Loucy (cell line): ENCODE measurements around the gene NETO2.

Experiments
- H2AFZ ChIP-seq: fragments of 200-600 bp; sonication (generic); 2 replicates; pipeline ENCODE4 v1.6.0; 2016; ENCODE audit warnings: antibody characterized with exemption, mild to moderate bottlenecking, low read length, moderate library complexity
- H3F3A ChIP-seq: fragments of 200-600 bp; 2 replicates; pipeline ENCODE4 v1.6.0; 2016; ENCODE audit warnings: antibody characterized with exemption, low read depth, mild to moderate bottlenecking
- H3K27me3 ChIP-seq: fragments of 200-600 bp; sonication (generic); 2 replicates; pipeline ENCODE4 v1.6.1; 2014; ENCODE audit warnings: low read length, mild to moderate bottlenecking; ENCODE audit not compliant: insufficient read depth, poor library complexity, severe bottlenecking
- H3K36me3 ChIP-seq: fragments of 200-600 bp; sonication (generic); 2 replicates; pipeline ENCODE4 v1.6.1; 2016; ENCODE audit warnings: low read length; ENCODE audit not compliant: insufficient read depth
- H3K4me1 ChIP-seq: fragments of 200-600 bp; sonication (generic); 2 replicates; pipeline ENCODE4 v1.5.1; 2014; ENCODE audit warnings: low read length, mild to moderate bottlenecking; ENCODE audit not compliant: insufficient read depth, poor library complexity, severe bottlenecking
- H3K4me2 ChIP-seq: fragments of 200-600 bp; sonication (generic); 2 replicates; pipeline ENCODE4 v1.6.0; 2014; ENCODE audit warnings: antibody characterized with exemption, low read length, low read depth, mild to moderate bottlenecking; ENCODE audit not compliant: poor library complexity, severe bottlenecking
- H3K4me3 ChIP-seq: fragments of 200-600 bp; sonication (generic); 2 replicates; pipeline ENCODE4 v1.5.1; 2014; ENCODE audit warnings: low read length, mild to moderate bottlenecking, mixed read lengths; ENCODE audit not compliant: poor library complexity, severe bottlenecking
- H3K79me2 ChIP-seq: fragments of 200-600 bp; sonication (generic); 2 replicates; pipeline ENCODE4 v1.6.1; 2014; ENCODE audit warnings: low read length; ENCODE audit not compliant: insufficient read depth
- H3K9ac ChIP-seq: fragments of 200-600 bp; sonication (generic); 2 replicates; pipeline ENCODE4 v1.6.0; 2014; ENCODE audit warnings: mild to moderate bottlenecking, low read depth, low read length, moderate library complexity; ENCODE audit not compliant: poor library complexity, severe bottlenecking
- H3K9me2 ChIP-seq: fragments of 200-600 bp; sonication (generic); replicated peaks from 2 replicates; pipeline ENCODE4 v1.6.1; 2016; ENCODE audit warnings: low read depth, low read length, mixed read lengths
- H3K9me3 ChIP-seq: fragments of 200-600 bp; sonication (generic); 2 replicates; pipeline ENCODE4 v1.6.1; 2014; ENCODE audit warnings: mild to moderate bottlenecking, antibody characterized with exemption, low read length, low read depth; ENCODE audit not compliant: insufficient read depth
- H4K20me1 ChIP-seq: fragments of 200-600 bp; sonication (generic); 2 replicates; pipeline ENCODE4 v1.6.0; 2014; ENCODE audit warnings: antibody characterized with exemption, low read length, mild to moderate bottlenecking; ENCODE audit not compliant: insufficient read depth, poor library complexity, severe bottlenecking
- EZH2phosphoT487 ChIP-seq: fragments of 200-600 bp; IDR thresholded peaks from 2 replicates; pipeline ENCODE4 v1.6.1; 2018; ENCODE audit warnings: antibody characterized with exemption, mild to moderate bottlenecking, moderate library complexity, borderline replicate concordance
- TF ChIP-seq, protein P1 (sequence below): fragments of 200-600 bp; sonication (generic); conservative IDR thresholded peaks from 2 replicates; pipeline ENCODE4 v1.5.1; 2014; ENCODE audit warnings: mild to moderate bottlenecking, antibody characterized with exemption, low read length

NETO2 gene

DNA sequence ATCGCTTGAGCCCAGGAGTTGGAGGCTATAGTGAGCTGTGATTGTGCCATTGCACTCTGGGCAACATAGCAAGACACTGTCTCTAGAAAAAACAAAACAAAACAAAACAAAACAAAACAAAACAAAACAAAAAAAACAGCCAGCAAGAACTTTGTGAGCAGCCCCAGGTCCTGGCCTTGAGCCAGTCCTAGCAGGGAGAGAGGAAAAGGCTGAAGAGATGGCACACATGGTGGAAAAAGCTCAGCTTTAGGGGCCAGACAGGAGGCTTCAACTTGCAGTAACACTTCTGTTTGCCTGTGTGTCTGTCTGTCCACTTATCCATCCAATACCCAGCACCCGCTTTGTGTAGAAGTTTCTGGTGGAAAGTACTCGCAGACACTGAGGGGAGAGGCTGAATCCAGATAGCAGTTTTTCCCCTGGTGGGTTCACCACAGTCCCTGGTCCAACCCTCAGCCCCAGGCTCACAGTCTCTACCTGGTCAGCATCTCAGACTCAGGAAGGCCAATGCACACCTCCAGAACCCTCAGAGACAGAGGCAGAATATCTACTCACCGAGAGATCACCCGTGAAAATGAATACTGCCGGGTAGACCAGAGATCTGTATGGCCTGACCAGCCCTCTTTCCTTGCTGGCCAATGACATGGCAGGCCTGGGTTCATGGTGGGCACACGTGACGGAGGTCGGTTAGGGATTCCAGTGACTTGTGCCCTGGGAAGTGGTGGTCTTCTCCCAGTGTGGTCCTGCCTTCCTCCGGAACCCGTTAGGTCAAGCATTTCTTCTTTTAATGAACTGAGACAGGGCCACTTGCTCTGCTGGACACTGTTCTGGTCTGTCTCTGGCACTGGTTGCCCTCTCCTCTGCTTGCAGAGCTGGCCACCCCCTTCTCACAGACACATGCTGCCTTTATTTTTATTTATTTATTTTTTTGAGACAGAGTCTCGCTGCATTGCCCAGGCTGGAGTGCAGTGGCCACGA lies 90.8 kb downstream of the NETO2 start:
- Histone ChIP-seq H3K4me2 (no peak overlapping the region), H4K20me1 (no peaks in the 10 kb centered on the region), H3F3A (no peaks in the 10 kb centered on the region), H3K36me3 (no peaks in the 10 kb centered on the region), H3K27me3 (peaks cover 18% of the 10 kb centered on the region), H3K9me3 (no peaks in the 10 kb centered on the region), H3K79me2 (no peaks in the 10 kb centered on the region), H3K4me1 (no peaks in the 10 kb centered on the region), H3K9ac (no peak overlapping the region), H3K9me2 (no peaks in the 10 kb centered on the region), H2AFZ (no peak overlapping the region), H3K4me3 (no peak overlapping the region)
- TF ChIP-seq, protein P1, sequence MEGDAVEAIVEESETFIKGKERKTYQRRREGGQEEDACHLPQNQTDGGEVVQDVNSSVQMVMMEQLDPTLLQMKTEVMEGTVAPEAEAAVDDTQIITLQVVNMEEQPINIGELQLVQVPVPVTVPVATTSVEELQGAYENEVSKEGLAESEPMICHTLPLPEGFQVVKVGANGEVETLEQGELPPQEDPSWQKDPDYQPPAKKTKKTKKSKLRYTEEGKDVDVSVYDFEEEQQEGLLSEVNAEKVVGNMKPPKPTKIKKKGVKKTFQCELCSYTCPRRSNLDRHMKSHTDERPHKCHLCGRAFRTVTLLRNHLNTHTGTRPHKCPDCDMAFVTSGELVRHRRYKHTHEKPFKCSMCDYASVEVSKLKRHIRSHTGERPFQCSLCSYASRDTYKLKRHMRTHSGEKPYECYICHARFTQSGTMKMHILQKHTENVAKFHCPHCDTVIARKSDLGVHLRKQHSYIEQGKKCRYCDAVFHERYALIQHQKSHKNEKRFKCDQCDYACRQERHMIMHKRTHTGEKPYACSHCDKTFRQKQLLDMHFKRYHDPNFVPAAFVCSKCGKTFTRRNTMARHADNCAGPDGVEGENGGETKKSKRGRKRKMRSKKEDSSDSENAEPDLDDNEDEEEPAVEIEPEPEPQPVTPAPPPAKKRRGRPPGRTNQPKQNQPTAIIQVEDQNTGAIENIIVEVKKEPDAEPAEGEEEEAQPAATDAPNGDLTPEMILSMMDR: no peak
- no peak for TF ChIP-seq EZH2phosphoT487

DNA sequence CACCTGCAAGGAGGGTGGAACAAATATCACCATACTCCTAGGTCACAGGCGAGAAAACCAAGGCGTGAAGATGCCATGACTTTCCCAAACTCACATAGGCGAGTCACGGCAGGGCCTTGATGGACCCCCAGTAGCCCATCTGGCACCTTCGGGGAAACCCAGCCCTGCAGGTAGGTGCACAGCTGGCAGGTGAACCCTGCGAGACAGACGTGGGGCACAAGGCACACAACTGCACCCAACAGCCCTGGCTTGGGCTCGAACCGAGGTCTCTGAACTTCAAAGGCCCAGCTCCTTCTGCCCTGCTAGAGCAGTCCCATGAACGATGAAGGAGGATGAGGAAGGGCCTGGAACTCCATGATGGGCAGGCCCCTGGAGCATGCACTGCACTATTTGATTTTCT lies 92.7 kb downstream of the NETO2 start:
- Histone ChIP-seq H3K4me1 (peaks cover 6% of the 10 kb centered on the region), H4K20me1 (no peaks in the 10 kb centered on the region), H3K4me2 (no peak overlapping the region), H3K4me3 (no peak overlapping the region), H3K36me3 (no peaks in the 10 kb centered on the region), H3K9me2 (no peaks in the 10 kb centered on the region), H3K27me3 (peaks cover 35% of the 10 kb centered on the region), H2AFZ (no peak overlapping the region), H3F3A (no peaks in the 10 kb centered on the region), H3K9ac (no peak overlapping the region), H3K79me2 (no peaks in the 10 kb centered on the region), H3K9me3 (no peaks in the 10 kb centered on the region)
- TF ChIP-seq, protein P1: no peak
- no peak for TF ChIP-seq EZH2phosphoT487

DNA sequence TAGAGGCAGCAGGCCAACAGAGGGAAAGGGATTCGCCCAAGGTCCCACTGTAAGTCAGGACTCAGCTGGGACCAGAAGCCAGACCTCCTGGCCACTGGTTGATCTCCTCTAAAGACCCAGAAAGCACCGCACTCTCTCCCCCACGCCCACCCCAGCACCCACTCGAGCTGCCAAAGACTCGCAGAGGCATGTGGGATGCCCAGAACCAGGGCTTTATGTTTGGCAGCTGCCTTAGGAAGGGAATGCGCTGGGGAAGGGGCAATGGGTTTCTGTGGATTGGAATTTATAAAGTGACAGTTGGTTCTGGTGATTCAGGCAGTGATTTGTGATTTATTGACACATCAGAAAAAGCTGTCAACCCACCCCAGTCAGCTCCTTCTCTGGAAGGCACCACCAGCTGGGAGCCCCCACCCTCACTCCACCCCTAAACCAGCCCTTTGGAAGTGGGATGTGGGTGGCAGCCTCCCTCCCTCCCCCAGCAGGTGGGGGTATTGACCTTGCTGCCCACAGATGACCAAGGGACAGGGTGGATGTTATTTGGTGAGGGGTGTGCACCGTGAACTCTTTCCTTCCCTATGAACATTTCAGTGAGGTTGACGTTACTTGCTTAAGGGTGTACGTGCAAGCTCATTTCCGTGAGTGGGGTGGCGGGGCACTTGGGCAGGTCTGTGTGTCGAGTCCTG lies 93.7 kb downstream of the NETO2 start:
- no peak overlapping the region for H3K9ac ChIP-seq
- peaks cover 35% of the 10 kb centered on the region for H3K27me3 ChIP-seq
- H3K9me2 ChIP-seq: no peaks in the 10 kb centered on the region
- H3K4me3 ChIP-seq: no peak overlapping the region
- H2AFZ ChIP-seq: no peak overlapping the region
- TF ChIP-seq EZH2phosphoT487: no peak
- TF ChIP-seq, protein P1: no peak
- H3K79me2 ChIP-seq: no peaks in the 10 kb centered on the region
- no peaks in the 10 kb centered on the region; the same call in 1 of the 2 replicates for H3F3A ChIP-seq
- H4K20me1 ChIP-seq: no peaks in the 10 kb centered on the region
- H3K4me1 ChIP-seq: peaks cover 16% of the 10 kb centered on the region
- H3K9me3 ChIP-seq: no peaks in the 10 kb centered on the region
- H3K36me3 ChIP-seq: no peaks in the 10 kb centered on the region
- no peak overlapping the region for H3K4me2 ChIP-seq
